ENCODE data around the gene SLC25A13.

Gene SLC25A13

GRCh38 chr7:96313940-96314339, 8.0 kb downstream of the SLC25A13 start:
- DNase-seq (ENCODE audit: insufficient read length, low spot score) (no peak), FAIRE-seq (no peak)

GRCh38 chr7:96312502-96312901, 9.4 kb downstream of the SLC25A13 start:
- FAIRE-seq (no peak), DNase-seq (ENCODE audit: insufficient read length, low spot score) (no peak)
- TF ChIP-seq CTCF (IDR thresholded peaks at IDR 0.05; ENCODE audit: insufficient read depth, missing control alignments): no peak

More at GRCh38 chr7:96313940-96314339, 8.0 kb downstream of the SLC25A13 start:
- TF ChIP-seq CTCF (IDR thresholded peaks at IDR 0.05; ENCODE audit: insufficient read depth, missing control alignments): no peak

- no peak for TF ChIP-seq CTCF (IDR thresholded peaks at IDR 0.05; ENCODE audit: insufficient read depth, missing control alignments)
- FAIRE-seq (no peak), DNase-seq (ENCODE audit: insufficient read length, low spot score) (no peak)
These were observed 9.9 kb downstream of the SLC25A13 start for GRCh38 chr7:96311967-96312366.

- no peak for FAIRE-seq
- no peak for TF ChIP-seq CTCF (IDR thresholded peaks at IDR 0.05; ENCODE audit: insufficient read depth, missing control alignments)
- DNase-seq (ENCODE audit: insufficient read length, low spot score): no peak
These were observed 11.8 kb downstream of the SLC25A13 start for GRCh38 chr7:96310110-96310509.

- DNase-seq (ENCODE audit: insufficient read length, low spot score): no peak
- no peak for TF ChIP-seq CTCF (IDR thresholded peaks at IDR 0.05; ENCODE audit: insufficient read depth, missing control alignments)
- FAIRE-seq: no peak
These were observed 13.0 kb downstream of the SLC25A13 start for GRCh38 chr7:96308950-96309263.

- no peak for FAIRE-seq
- TF ChIP-seq CTCF (IDR thresholded peaks at IDR 0.05; ENCODE audit: insufficient read depth, missing control alignments): no peak
These were observed 13.5 kb downstream of the SLC25A13 start for GRCh38 chr7:96308253-96308949.

GRCh38 chr7:96306385-96307125, 15.3 kb downstream of the SLC25A13 start:
- no peak for FAIRE-seq
- no peak for DNase-seq (ENCODE audit: insufficient read length, low spot score)
- TF ChIP-seq CTCF (IDR thresholded peaks at IDR 0.05; ENCODE audit: insufficient read depth, missing control alignments): no peak

More at GRCh38 chr7:96308253-96308949, 13.5 kb downstream of the SLC25A13 start:
- DNase-seq (ENCODE audit: insufficient read length, low spot score): no peak

All from D721Med (cell line).